CD14-positive monocyte (primary cell): ENCODE results near the gene SNRPA1. TPM values are rescaled to one million over a fixed set of nuclear protein-coding genes. Genes with fewer than 3 reads are reported as not detected.

Experiments used
- DNase-seq, 3 donors: peaks; one replicate each; pipeline ENCODE4 v3.0.0-alpha.2; 2011 to 2022
- H2AFZ ChIP-seq: 2 replicates; pipeline ENCODE4 v1.6.0; 2012; ENCODE audit warnings: mild to moderate bottlenecking, low read depth, low read length, inconsistent platforms; ENCODE audit not compliant: insufficient read depth, poor library complexity, severe bottlenecking
- H3K27ac ChIP-seq, 2 donors: 1 replicate in 1 of 2; 2 replicates in 1 of 2; pipeline ENCODE4 v1.5.1; 2012 to 2013; ENCODE audit warnings: low read length in 2 of 2, control low read depth in 1 of 2, inconsistent platforms in 1 of 2, low read depth in 1 of 2, mild to moderate bottlenecking in 1 of 2
- H3K27me3 ChIP-seq, 2 donors: one replicate each; pipeline versions ENCODE4 v1.6.0 to v1.6.1; 2011 to 2013; ENCODE audit warnings: low read length in 2 of 2; ENCODE audit not compliant: control insufficient read depth in 2 of 2, insufficient read depth in 2 of 2
- H3K36me3 ChIP-seq, 2 donors: replicated peaks in 1 of 2; 1 replicate in 1 of 2; 2 replicates in 1 of 2; pipeline versions ENCODE4 v1.5.1 to v1.6.1; 2012 to 2013; ENCODE audit warnings: low read length in 2 of 2, control low read depth in 1 of 2, inconsistent platforms in 1 of 2, mild to moderate bottlenecking in 1 of 2; ENCODE audit not compliant: insufficient read depth in 2 of 2, control insufficient read depth in 1 of 2
- H3K4me1 ChIP-seq, 2 donors: 1 replicate in 1 of 2; 2 replicates in 1 of 2; pipeline versions ENCODE4 v1.5.1 to v1.6.1; 2012 to 2013; ENCODE audit warnings: low read length in 2 of 2, control low read depth in 1 of 2, inconsistent platforms in 1 of 2, mild to moderate bottlenecking in 1 of 2, moderate library complexity in 1 of 2; ENCODE audit not compliant: insufficient read depth in 2 of 2, control insufficient read depth in 1 of 2
- H3K4me2 ChIP-seq: replicated peaks from 2 replicates; pipeline ENCODE3; 2012; ENCODE audit warnings: low read length, moderate library complexity, mild to moderate bottlenecking; ENCODE audit not compliant: poor library complexity, severe bottlenecking; ENCODE audit errors: extremely low read depth
- H3K4me3 ChIP-seq, 3 experiments: fragments of 200-600 bp in 1 of 3; sonication (generic) in 1 of 3; replicated peaks in 1 of 3; 1 replicate in 2 of 3; 2 replicates in 1 of 3; pipeline ENCODE4 v1.5.1; 2011 to 2013; ENCODE audit warnings: low read length in 3 of 3, mild to moderate bottlenecking in 3 of 3, control low read depth in 2 of 3, low read depth in 2 of 3, inconsistent platforms in 1 of 3, moderate library complexity in 1 of 3
- H3K79me2 ChIP-seq: 2 replicates; pipeline ENCODE4 v1.6.0; 2012; ENCODE audit warnings: mild to moderate bottlenecking, control low read depth, inconsistent platforms, low read length, moderate library complexity; ENCODE audit not compliant: insufficient read depth
- H3K9ac ChIP-seq: 2 replicates; pipeline ENCODE4 v1.6.0; 2017; ENCODE audit warnings: low read length, mild to moderate bottlenecking; ENCODE audit not compliant: insufficient read depth, poor library complexity, severe bottlenecking
- H3K9me3 ChIP-seq, 2 donors: replicated peaks in 1 of 2; 1 replicate in 1 of 2; 2 replicates in 1 of 2; pipeline versions ENCODE4 v1.5.1 to v1.6.1; 2012 to 2013; ENCODE audit warnings: low read length in 2 of 2, control low read depth in 1 of 2; ENCODE audit not compliant: control insufficient read depth in 1 of 2, insufficient read depth in 1 of 2
- H4K20me1 ChIP-seq: 2 replicates; pipeline ENCODE4 v1.6.0; 2012; ENCODE audit warnings: mild to moderate bottlenecking, low read length, control low read depth, moderate library complexity; ENCODE audit not compliant: insufficient read depth
- H3K27ac Mint-ChIP-seq, 7 donors: one replicate each; pipeline ENCODE4 v1.8.0; 2020; ENCODE audit warnings: mild to moderate bottlenecking in 7 of 7, mixed read lengths in 7 of 7, moderate library complexity in 6 of 7, inconsistent platforms in 2 of 7
- H3K27me3 Mint-ChIP-seq, 3 donors: one replicate each; pipeline ENCODE4 v1.8.0; 2021 to 2022; ENCODE audit warnings: low read depth in 3 of 3, mild to moderate bottlenecking in 3 of 3, mixed read lengths in 3 of 3, moderate library complexity in 3 of 3, inconsistent platforms in 1 of 3
- H3K36me3 Mint-ChIP-seq, 2 donors: one replicate each; pipeline ENCODE4 v1.8.0; 2020; ENCODE audit warnings: mixed read lengths in 2 of 2, inconsistent platforms in 1 of 2, mild to moderate bottlenecking in 1 of 2
- H3K4me1 Mint-ChIP-seq: one replicate; pipeline ENCODE4 v1.8.0; 2020; ENCODE audit warnings: mild to moderate bottlenecking, mixed read lengths
- H3K4me3 Mint-ChIP-seq, 2 donors: one replicate each; pipeline ENCODE4 v1.8.0; 2020; ENCODE audit warnings: mild to moderate bottlenecking in 2 of 2, mixed read lengths in 2 of 2, moderate library complexity in 1 of 2
- H3K9me3 Mint-ChIP-seq, 7 donors: one replicate each; pipeline ENCODE4 v1.8.0; 2020 to 2022; ENCODE audit warnings: mixed read lengths in 7 of 7, mild to moderate bottlenecking in 6 of 7, moderate library complexity in 6 of 7, inconsistent platforms in 2 of 7
- CTCF ChIP-seq: fragments of 200-600 bp; IDR thresholded peaks from one replicate; pipeline ENCODE4 v1.8.0; 2022; ENCODE audit warnings: antibody characterized with exemption, mild to moderate bottlenecking
- WGBS: methylation state at CpG from one replicate; pipeline ENCODE4 v1.1.5; 2013; ENCODE audit warnings: missing lambda C conversion rate; ENCODE audit not compliant: insufficient coverage; 5-methylcytosine and 5-hydroxymethylcytosine counted together
- intact Hi-C, 2 donors: fragments of 100-400 bp; cut with micrococcal nuclease; formaldehyde crosslinking; loops; one replicate each; pipeline versions ENCODE4 v1.15.0 to v1.15.1; 2023
- polyA plus RNA-seq, 3 donors: library from polyadenylated mRNA; depleted of rRNA in 1 of 3; unstranded in 2 of 3; stranded (reverse) in 1 of 3; fragments of 300-500 nt in 2 of 3; fragments of >200 nt in 1 of 3; fragmentation: Illumina TruSeq in 2 of 3; gene quantifications; 1 replicate in 2 of 3; 2 replicates in 1 of 3; pipeline ENCODE4 v1.2.3, GENCODE V29; 2012 to 2021

The SNRPA1 gene
- polyA plus RNA-seq, 3 donors = 23.8 to 65.5 (median 35.4) TPM

DNA sequence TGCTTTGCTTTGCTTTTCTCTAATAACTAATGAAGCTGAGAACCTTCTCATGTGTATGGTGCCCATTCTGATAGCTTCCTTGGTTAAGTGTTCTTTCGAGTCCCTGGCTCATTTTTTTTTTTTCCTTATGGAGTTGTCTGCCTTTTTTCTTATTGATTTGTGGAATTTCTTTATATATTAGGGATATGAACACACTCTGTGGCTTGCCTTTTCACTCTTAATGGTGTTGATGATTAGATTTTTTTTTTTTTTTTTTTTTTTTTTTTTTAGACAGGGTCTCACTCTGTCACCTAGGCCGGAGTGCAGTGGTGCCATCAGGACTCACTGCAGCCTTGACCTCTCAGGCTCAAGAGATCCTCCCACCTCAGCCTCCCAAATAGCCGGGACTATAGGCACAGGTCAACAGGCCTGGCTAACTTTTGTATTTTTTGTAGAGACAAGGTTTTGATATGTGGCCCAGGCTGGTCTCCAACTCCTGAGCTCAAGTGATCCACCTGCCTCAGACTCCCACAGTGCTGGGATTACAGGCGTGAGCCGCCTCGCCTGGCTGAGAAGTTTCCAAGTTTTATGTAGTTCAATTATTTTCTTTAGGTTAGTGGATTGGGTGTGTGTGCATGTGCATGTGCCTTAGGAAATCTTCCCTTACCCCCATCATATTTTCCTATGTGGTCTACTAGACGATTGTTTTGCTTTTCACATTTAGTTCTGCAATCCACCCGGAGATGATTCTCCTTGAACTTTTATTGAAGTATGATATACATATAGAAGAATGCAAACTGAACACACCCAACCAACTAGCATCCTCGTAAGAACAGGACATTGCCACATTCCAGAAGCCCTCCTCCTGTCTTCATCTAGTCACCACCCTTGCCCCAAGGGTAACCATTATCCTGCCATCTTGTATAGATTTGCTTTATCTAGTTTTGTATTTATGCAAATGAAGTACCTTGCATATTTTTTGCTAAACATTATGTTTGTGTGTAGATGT lies 1.7 kb upstream of the SNRPA1 start:
- Histone ChIP-seq H4K20me1 (peaks cover 16% of the 10 kb centered on the region), H3K9ac (no peak overlapping the region), H3K9me3 (no peaks in the 10 kb centered on the region), H3K27ac (no peak overlapping the region), H3K27me3 (no peaks in the 10 kb centered on the region), H3K79me2 (peaks cover 40% of the 10 kb centered on the region), H3K4me2 (peak overlapping the region; percentile 81), H2AFZ (peak overlapping the region; percentile 98), H3K4me1 (peaks cover 22 to 26% of the 10 kb centered on the region in 2 donors), H3K4me3 (peak overlapping the region in 1 of 3 experiments; percentile 93), H3K36me3 (peaks cover 0 to 8% of the 10 kb centered on the region in 2 donors)
- Mint-ChIP-seq H3K27ac (peak overlapping the region in 2 of 7 donors; percentile 40 to 61), H3K27me3 (peaks cover 1 to 9% (median 4%) of the 10 kb centered on the region in 3 donors), H3K4me1 (peaks cover 29% of the 10 kb centered on the region), H3K36me3 (peaks cover 5 to 10% of the 10 kb centered on the region in 2 donors), H3K9me3 (no peaks in the 10 kb centered on the region), H3K4me3 (no peak overlapping the region)
- no peak for DNase-seq
- WGBS = no CpG with 5 or more reads among the region's 9 CpGs
- TF ChIP-seq CTCF = no peak
- intact Hi-C loops = loop anchor here (5.0 kb wide), 2 partner anchors 151 to 426 kb away; partner anchors contain the start of gene TARS3 (in 1 of the 2)

GRCh38 chr15:101295607-101296161 lies 636 bp upstream of the SNRPA1 start:
- Histone ChIP-seq H3K27me3 (no peaks in the 10 kb centered on the region), H3K4me2 (peak overlapping the region; percentile 81), H2AFZ (peak overlapping the region; percentile 98), H3K9ac (peak overlapping the region; percentile 96), H3K36me3 (peaks cover 4 to 18% of the 10 kb centered on the region in 2 donors), H3K4me3 (peak overlapping the region; percentile 88 to 97 (median 93)), H3K9me3 (no peaks in the 10 kb centered on the region), H3K4me1 (peaks cover 22 to 26% of the 10 kb centered on the region in 2 donors), H3K79me2 (peaks cover 50% of the 10 kb centered on the region), H4K20me1 (peaks cover 22% of the 10 kb centered on the region), H3K27ac (peak overlapping the region; percentile 94 to 97)
- TF ChIP-seq CTCF = no peak
- peaks cover 0 to 3% (median 0%) of the 10 kb centered on the region in 3 donors for H3K27me3 Mint-ChIP-seq
- H3K9me3 Mint-ChIP-seq = no peaks in the 10 kb centered on the region
- peak overlapping the region; percentile 94 to 98 for H3K4me3 Mint-ChIP-seq
- WGBS = 0% methylated on average over 9 of the region's 20 CpGs
- H3K4me1 Mint-ChIP-seq = peaks cover 29% of the 10 kb centered on the region
- peak overlapping the region in 6 of 7 donors; percentile 25 to 98 (median 92) for H3K27ac Mint-ChIP-seq
- intact Hi-C loops = loop anchor here (2.0 to 5.0 kb wide), 3 partner anchors 152 to 427 kb away; partner anchors contain the start of genes TARS3 (in 1 of the 2) and TM2D3 (in 1 of the 2)
- no peak for DNase-seq
- peaks cover 9 to 14% of the 10 kb centered on the region in 2 donors for H3K36me3 Mint-ChIP-seq
